ENCODE results near the gene TMEM178B.
"Not testable (repeated sequence)": the region's sequence is repeated elsewhere in the genome, so short reads cannot be mapped to it uniquely, and the experiment has no call there.

TMEM178B gene

GRCh38 chr7:141301544-141301943, 227.7 kb downstream of the TMEM178B start:
- in situ Hi-C loops (cut with MboI; ENCODE audit: low sequenced_read_pairs), result no loop called here

- in situ Hi-C loops (cut with MboI; ENCODE audit: low sequenced_read_pairs), result no loop called here
Measured at GRCh38 chr7:141302617-141303016, 228.8 kb downstream of the TMEM178B start.

DNA sequence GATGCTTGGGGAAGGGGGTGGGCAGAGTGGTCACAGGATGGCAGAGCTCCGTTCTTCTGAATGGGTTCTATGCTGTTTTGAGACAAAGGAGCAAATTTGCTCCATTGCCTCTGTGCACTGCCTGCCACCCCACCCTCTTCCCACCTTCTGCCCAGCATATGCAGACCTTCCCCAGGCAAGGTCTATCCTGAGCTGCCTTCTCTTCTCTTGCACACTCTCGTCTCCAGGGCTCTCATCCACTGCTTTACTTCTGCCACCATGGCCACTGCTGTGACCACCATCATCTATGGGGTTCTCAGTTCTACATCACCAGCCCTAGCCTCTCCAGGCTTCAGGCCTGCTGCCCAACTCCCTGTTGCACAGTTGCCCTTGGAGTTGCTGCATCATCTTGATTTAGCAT, 230.4 kb downstream of the TMEM178B start:
- in situ Hi-C loops (cut with MboI; ENCODE audit: low sequenced_read_pairs), result no loop called here

GRCh38 chr7:141306081-141306480, 232.2 kb downstream of the TMEM178B start:
- in situ Hi-C loops (cut with MboI; ENCODE audit: low sequenced_read_pairs), result no loop called here

GRCh38 chr7:141312395-141312794, 238.5 kb downstream of the TMEM178B start:
- in situ Hi-C loops (cut with MboI; ENCODE audit: low sequenced_read_pairs), result no loop called here

GRCh38 chr7:141312828-141313521, 239.1 kb downstream of the TMEM178B start:
- in situ Hi-C loops (cut with MboI; ENCODE audit: low sequenced_read_pairs), result no loop called here

- in situ Hi-C loops (cut with MboI; ENCODE audit: low sequenced_read_pairs), result no loop called here
Measured at GRCh38 chr7:141313896-141314295, 240.0 kb downstream of the TMEM178B start.

DNA sequence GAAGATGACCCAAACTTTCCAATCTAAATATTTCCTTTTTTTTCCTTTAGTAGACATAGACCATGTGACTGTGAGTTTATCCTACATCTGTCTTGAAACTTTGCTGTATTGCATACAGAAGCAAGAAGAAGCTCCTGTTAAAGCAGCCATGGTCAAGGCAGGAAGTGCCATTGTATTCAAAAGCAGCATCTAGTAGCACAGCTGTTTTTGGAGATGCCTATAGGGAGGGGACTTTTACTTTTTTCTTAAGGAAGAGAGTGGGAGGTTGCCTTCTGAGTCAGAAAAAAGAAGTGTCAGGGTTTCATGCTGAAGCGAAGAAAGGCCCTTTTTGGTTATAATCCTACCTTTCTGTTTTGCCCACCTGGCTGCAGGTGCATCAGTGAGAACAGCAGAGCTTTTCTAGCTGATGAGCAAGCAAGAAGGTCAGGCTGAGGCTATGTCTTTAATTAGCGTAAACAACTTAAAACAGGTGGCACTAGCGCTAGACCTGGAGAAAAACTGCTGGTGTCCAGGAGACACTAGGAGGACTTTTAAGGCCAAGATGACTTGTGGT, 243.2 kb downstream of the TMEM178B start:
- in situ Hi-C loops (cut with MboI; ENCODE audit: low sequenced_read_pairs), result no loop called here

GRCh38 chr7:141320287-141320686, 246.4 kb downstream of the TMEM178B start:
- in situ Hi-C loops (cut with MboI; ENCODE audit: low sequenced_read_pairs), result no loop called here

- in situ Hi-C loops (cut with MboI; ENCODE audit: low sequenced_read_pairs), result no loop called here
Measured at GRCh38 chr7:141322383-141322782, 248.5 kb downstream of the TMEM178B start.

DNA sequence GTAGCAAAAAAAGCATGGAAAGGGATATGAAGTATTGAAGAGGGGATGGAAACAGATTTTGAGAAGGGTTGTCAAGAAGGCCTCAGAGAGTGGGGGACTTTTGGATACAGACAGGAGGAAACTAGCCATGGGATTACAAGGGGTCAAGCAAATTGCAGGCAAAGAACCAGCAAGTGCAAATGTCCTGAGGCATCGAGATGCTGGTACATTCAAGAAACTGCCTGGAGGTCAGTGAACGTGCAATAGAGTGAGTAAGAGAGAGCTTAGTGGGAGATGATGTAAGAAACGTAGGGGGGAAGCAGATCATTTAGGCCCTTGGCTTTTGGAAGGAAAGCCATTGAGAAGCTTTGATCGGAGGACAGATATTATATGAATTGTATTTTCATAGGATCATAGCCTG, 250.0 kb downstream of the TMEM178B start:
- in situ Hi-C loops (cut with MboI; ENCODE audit: low sequenced_read_pairs), result no loop called here

- in situ Hi-C loops (cut with MboI; ENCODE audit: low sequenced_read_pairs), result no loop called here
Measured at GRCh38 chr7:141324870-141325269, 251.0 kb downstream of the TMEM178B start.

- in situ Hi-C loops (cut with MboI; ENCODE audit: low sequenced_read_pairs), result no loop called here
Measured at GRCh38 chr7:141325275-141325674, 251.4 kb downstream of the TMEM178B start.

GRCh38 chr7:141328290-141328689, 254.4 kb downstream of the TMEM178B start:
- in situ Hi-C loops (cut with MboI; ENCODE audit: low sequenced_read_pairs), result no loop called here

GRCh38 chr7:141330285-141330684, 256.4 kb downstream of the TMEM178B start:
- in situ Hi-C loops (cut with MboI; ENCODE audit: low sequenced_read_pairs), result not testable (repeated sequence)

- in situ Hi-C loops (cut with MboI; ENCODE audit: low sequenced_read_pairs), result no loop called here
Measured at GRCh38 chr7:141333459-141333858, 259.6 kb downstream of the TMEM178B start.

DNA sequence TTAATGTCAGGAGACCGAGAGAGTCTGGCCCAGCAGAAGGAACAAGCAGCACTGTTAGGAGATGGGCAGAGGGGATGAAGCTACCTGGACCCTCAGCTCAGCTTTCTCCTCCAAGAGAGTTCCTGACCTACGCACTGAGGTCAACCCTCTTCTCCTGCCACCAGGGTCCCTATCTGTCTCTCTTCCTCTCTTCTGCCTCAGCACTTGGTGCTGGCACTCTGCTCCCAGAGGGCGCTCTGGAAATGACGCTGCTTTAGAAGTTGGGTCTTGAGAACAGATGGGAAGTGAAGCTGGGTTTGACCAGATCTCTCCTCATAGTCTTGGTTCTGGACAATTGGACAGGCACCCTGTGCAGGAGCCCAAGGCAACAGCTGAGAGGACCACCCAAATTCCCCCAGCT, 261.3 kb downstream of the TMEM178B start:
- in situ Hi-C loops (cut with MboI; ENCODE audit: low sequenced_read_pairs), result no loop called here

DNA sequence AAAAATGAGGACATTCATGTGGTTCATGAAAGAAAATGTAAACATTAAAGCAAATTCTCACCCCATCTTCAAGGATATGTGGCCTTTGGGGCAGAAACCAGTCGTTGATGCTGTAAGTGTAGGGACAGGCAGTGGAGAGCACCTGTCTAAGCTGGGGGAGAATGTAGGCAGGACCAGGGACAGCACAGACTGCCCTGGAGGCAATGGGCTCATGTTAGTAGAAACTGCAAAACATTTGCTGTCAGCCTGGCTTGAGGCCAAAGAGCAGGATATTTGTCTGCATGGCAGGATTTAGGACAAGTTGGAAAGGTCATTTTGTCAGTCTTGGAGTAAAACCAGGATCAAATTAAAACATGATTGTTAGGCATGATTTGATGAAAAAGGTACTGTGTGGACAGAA, 265.7 kb downstream of the TMEM178B start:
- in situ Hi-C loops (cut with MboI; ENCODE audit: low sequenced_read_pairs), result no loop called here

DNA sequence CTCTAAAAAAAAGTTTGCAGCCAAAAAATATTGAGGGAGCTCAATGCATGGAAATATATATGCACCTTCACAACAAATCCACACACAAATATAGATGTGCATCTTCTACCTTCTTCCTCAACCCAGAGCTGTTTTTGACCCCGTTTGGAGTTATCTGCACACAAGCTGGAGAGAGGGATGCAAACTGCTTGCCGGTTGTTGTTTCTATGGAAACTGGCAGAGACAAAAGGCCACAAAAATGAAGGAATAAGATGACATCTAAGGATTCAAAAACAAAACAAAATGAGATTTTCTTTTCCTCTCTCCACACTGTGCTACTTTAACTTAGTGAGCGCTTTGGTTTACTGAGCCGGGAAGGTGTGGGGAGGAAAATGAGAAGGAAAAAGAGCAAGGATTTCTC, 267.1 kb downstream of the TMEM178B start:
- in situ Hi-C loops (cut with MboI; ENCODE audit: low sequenced_read_pairs), result no loop called here

GRCh38 chr7:141342621-141343408, 269.0 kb downstream of the TMEM178B start:
- in situ Hi-C loops (cut with MboI; ENCODE audit: low sequenced_read_pairs), result no loop called here

GRCh38 chr7:141344153-141344935, 270.5 kb downstream of the TMEM178B start:
- in situ Hi-C loops (cut with MboI; ENCODE audit: low sequenced_read_pairs), result no loop called here
